Tibial nerve (tissue), 4 donors: Measurements from ENCODE around the gene DLG1. TPM values are rescaled to one million over a fixed set of nuclear protein-coding genes. Genes with fewer than 3 reads are reported as not detected.

Experiments used
- DNase-seq, 2 donors: peaks; one replicate each; pipeline ENCODE4 v3.0.0-alpha.2; 2019; ENCODE audit warnings: low spot score in 2 of 2
- H3K27ac ChIP-seq, 4 donors: fragments of 200-600 bp; sonication (generic) in 3 of 4; one replicate each; pipeline ENCODE4 v1.5.1; 2017 to 2019; ENCODE audit warnings: mild to moderate bottlenecking in 1 of 4
- H3K27me3 ChIP-seq, 2 donors: fragments of 200-600 bp; sonication (generic) in 1 of 2; one replicate each; pipeline versions ENCODE4 v1.5.1 to v1.6.0; 2017 to 2019
- H3K36me3 ChIP-seq, 3 donors: fragments of 200-600 bp; sonication (generic); one replicate each; pipeline ENCODE4 v1.5.1; 2018 to 2019
- H3K4me1 ChIP-seq, 4 donors: fragments of 200-600 bp; sonication (generic) in 3 of 4; one replicate each; pipeline ENCODE4 v1.5.1; 2017 to 2019
- H3K4me3 ChIP-seq, 4 donors: fragments of 200-600 bp; sonication (generic) in 3 of 4; one replicate each; pipeline ENCODE4 v1.5.1; 2017 to 2019; ENCODE audit warnings: mild to moderate bottlenecking in 1 of 4, moderate library complexity in 1 of 4
- H3K9me3 ChIP-seq, 4 donors: fragments of 200-600 bp; sonication (generic) in 3 of 4; one replicate each; pipeline ENCODE4 v1.5.1; 2017 to 2019
- CTCF ChIP-seq, 5 experiments: fragments of 200-600 bp in 3 of 5; fragments of 450-650 bp in 2 of 5; sonication (generic) in 3 of 5; IDR thresholded peaks; one replicate each; pipeline ENCODE4 v1.5.1; 2016 to 2019; ENCODE audit warnings: antibody characterized with exemption in 5 of 5, mild to moderate bottlenecking in 3 of 5, moderate library complexity in 2 of 5
- EP300 ChIP-seq, 2 donors: sonication (generic); formaldehyde crosslinking; IDR thresholded peaks; one replicate each; pipeline ENCODE4 v1.6.1; 2017; ENCODE audit warnings: antibody characterized with exemption in 2 of 2, mild to moderate bottlenecking in 1 of 2
- POLR2A ChIP-seq, 2 donors: fragments of 450-650 bp; IDR thresholded peaks; one replicate each; pipeline ENCODE4 v1.6.1; 2017; ENCODE audit warnings: antibody characterized with exemption in 2 of 2, mild to moderate bottlenecking in 2 of 2, moderate library complexity in 2 of 2
- WGBS, 2 donors: methylation state at CpG; one replicate each; pipeline ENCODE4 v1.1.5; 2018; 5-methylcytosine and 5-hydroxymethylcytosine counted together
- total RNA-seq, 4 donors: library from RNA; depleted of rRNA; stranded (reverse); fragments of >200 nt; gene quantifications; one replicate each; pipeline ENCODE4 v1.1.0, GENCODE V29; 2016

The DLG1 gene
- total RNA-seq, 4 donors from 2014 or later: 49.2 to 94.0 (median 71.1) TPM

- Histone ChIP-seq H3K27me3 (peaks cover 0 to 5% of the 10 kb centered on the region in 2 donors), H3K9me3 (no peaks in the 10 kb centered on the region), H3K27ac (no peak overlapping the region), H3K36me3 (no peaks in the 10 kb centered on the region), H3K4me3 (no peak overlapping the region), H3K4me1 (peaks cover 0 to 3% (median 0%) of the 10 kb centered on the region in 4 donors)
- 92 to 93% methylated on average over 21 to 28 of the region's 28 CpGs for WGBS, 2 donors
- TF ChIP-seq CTCF (IDR thresholded peaks at IDR 0.05) (no peak), POLR2A (IDR thresholded peaks at IDR 0.05) (no peak), EP300 (IDR thresholded peaks at IDR 0.05) (no peak)
- no peak for DNase-seq
Observed at GRCh38 chr3:197015790-197016736, 282.3 kb downstream of the DLG1 start.

- Histone ChIP-seq H3K36me3 (no peaks in the 10 kb centered on the region), H3K9me3 (no peaks in the 10 kb centered on the region), H3K27ac (no peak overlapping the region), H3K4me3 (no peak overlapping the region), H3K27me3 (peaks cover 0 to 5% of the 10 kb centered on the region in 2 donors), H3K4me1 (peaks cover 0 to 5% (median 0%) of the 10 kb centered on the region in 4 donors)
- DNase-seq: no peak
- 92 to 96% methylated on average over 22 of the region's 22 CpGs for WGBS, 2 donors
- TF ChIP-seq CTCF (IDR thresholded peaks at IDR 0.05): no peak
- TF ChIP-seq EP300 (IDR thresholded peaks at IDR 0.05): no peak
- TF ChIP-seq POLR2A (IDR thresholded peaks at IDR 0.05): no peak
Observed at GRCh38 chr3:197014942-197015575, 283.4 kb downstream of the DLG1 start.

- Histone ChIP-seq H3K27me3 (peaks cover 0 to 5% of the 10 kb centered on the region in 2 donors), H3K27ac (no peak overlapping the region), H3K4me3 (no peak overlapping the region), H3K4me1 (peaks cover 0 to 5% (median 0%) of the 10 kb centered on the region in 4 donors), H3K9me3 (no peaks in the 10 kb centered on the region), H3K36me3 (no peaks in the 10 kb centered on the region)
- WGBS, 2 donors: 96 to 98% methylated on average over 6 of the region's 6 CpGs
- no peak for DNase-seq
- TF ChIP-seq POLR2A (IDR thresholded peaks at IDR 0.05): no peak
- TF ChIP-seq CTCF (IDR thresholded peaks at IDR 0.05): no peak
- no peak for TF ChIP-seq EP300 (IDR thresholded peaks at IDR 0.05)
Observed at GRCh38 chr3:197014024-197014423, 284.4 kb downstream of the DLG1 start.

- no peak for DNase-seq
- WGBS, 2 donors: 65 to 67% methylated on average over 7 of the region's 7 CpGs
- peaks cover 0 to 5% (median 0%) of the 10 kb centered on the region in 4 donors for H3K4me1 ChIP-seq
- H3K9me3 ChIP-seq: no peaks in the 10 kb centered on the region
- H3K36me3 ChIP-seq: no peaks in the 10 kb centered on the region
- TF ChIP-seq CTCF (IDR thresholded peaks at IDR 0.05) (no peak), POLR2A (IDR thresholded peaks at IDR 0.05) (no peak), EP300 (IDR thresholded peaks at IDR 0.05) (no peak)
- no peak overlapping the region for H3K4me3 ChIP-seq
- H3K27ac ChIP-seq: no peak overlapping the region
- peaks cover 0 to 5% of the 10 kb centered on the region in 2 donors for H3K27me3 ChIP-seq
Observed at GRCh38 chr3:197012540-197012883, 285.9 kb downstream of the DLG1 start.
